Keratinocyte (primary cell): ENCODE data around the gene NTNG1. TPM values are rescaled to one million over a fixed set of nuclear protein-coding genes. Genes with fewer than 3 reads are reported as not detected.

Experiments
- DNase-seq: peaks from one replicate; pipeline ENCODE4 v3.0.0-alpha.2; 2011; ENCODE audit warnings: low read depth, missing footprints, low spot score
- FAIRE-seq: peaks from 2 replicates; lab custom pipeline; 2011; peaks lifted over from hg19 to GRCh38; lab: Jason Lieb, UNC
- H2AFZ ChIP-seq: 2 replicates; pipeline ENCODE4 v1.6.0; 2012; ENCODE audit warnings: low read length, control low read depth, inconsistent platforms; ENCODE audit not compliant: control insufficient read depth
- H3K27ac ChIP-seq: 2 replicates; pipeline ENCODE4 v1.5.1; 2011; ENCODE audit warnings: low read length; ENCODE audit not compliant: control insufficient read depth, insufficient read depth
- H3K27me3 ChIP-seq: 3 replicates; pipeline ENCODE4 v1.6.0; 2011; ENCODE audit warnings: low read length; ENCODE audit not compliant: control insufficient read depth, insufficient read depth; ENCODE audit errors: extremely low read depth
- H3K36me3 ChIP-seq, 2 experiments: 2 replicates in 1 of 2; 3 replicates in 1 of 2; pipeline ENCODE4 v1.5.1; 2011; ENCODE audit warnings: low read length in 2 of 2, mild to moderate bottlenecking in 1 of 2; ENCODE audit not compliant: control insufficient read depth in 2 of 2, insufficient read depth in 2 of 2; ENCODE audit errors: extremely low read depth in 1 of 2
- H3K4me1 ChIP-seq: 3 replicates; pipeline ENCODE4 v1.5.1; 2011; ENCODE audit warnings: low read length; ENCODE audit not compliant: control insufficient read depth, insufficient read depth; ENCODE audit errors: extremely low read depth
- H3K4me2 ChIP-seq: 3 replicates; pipeline ENCODE4 v1.6.0; 2011; ENCODE audit warnings: low read depth, low read length; ENCODE audit not compliant: control insufficient read depth, insufficient read depth; ENCODE audit errors: extremely low read depth
- H3K4me3 ChIP-seq, 3 experiments: fragments of 200-600 bp in 1 of 3; sonication (generic) in 1 of 3; 2 replicates in 2 of 3; 3 replicates in 1 of 3; pipeline ENCODE4 v1.5.1; 2011 to 2016; ENCODE audit warnings: low read length in 3 of 3, mild to moderate bottlenecking in 3 of 3, control low read depth in 2 of 3, inconsistent platforms in 1 of 3, low read depth in 1 of 3, mixed read lengths in 1 of 3, mixed run types in 1 of 3, moderate library complexity in 1 of 3; ENCODE audit not compliant: control insufficient read depth in 2 of 3, insufficient read depth in 2 of 3; ENCODE audit errors: extremely low read depth in 1 of 3
- H3K79me2 ChIP-seq: 2 replicates; pipeline ENCODE4 v1.6.0; 2012; ENCODE audit warnings: low read length; ENCODE audit not compliant: control insufficient read depth, insufficient read depth
- H3K9ac ChIP-seq: 3 replicates; pipeline ENCODE4 v1.6.0; 2011; ENCODE audit warnings: low read length; ENCODE audit not compliant: control insufficient read depth, insufficient read depth; ENCODE audit errors: extremely low read depth
- H3K9me1 ChIP-seq: 3 replicates; pipeline ENCODE4 v1.6.0; 2011; ENCODE audit warnings: low read length; ENCODE audit not compliant: control insufficient read depth, insufficient read depth; ENCODE audit errors: extremely low read depth
- H3K9me3 ChIP-seq: 2 replicates; pipeline ENCODE4 v1.5.1; 2012; ENCODE audit warnings: low read depth, low read length; ENCODE audit not compliant: control insufficient read depth
- H4K20me1 ChIP-seq: 3 replicates; pipeline ENCODE4 v1.6.0; 2011; ENCODE audit warnings: low read length; ENCODE audit not compliant: control insufficient read depth, insufficient read depth; ENCODE audit errors: extremely low read depth
- EZH2 ChIP-seq: IDR thresholded peaks from one replicate; pipeline ENCODE4 v1.6.1; 2012; ENCODE audit warnings: inconsistent platforms, mild to moderate bottlenecking, low read length, moderate library complexity
- dilution Hi-C: fragments of 300-500 bp; cut with MboI; formaldehyde crosslinking; loops from one replicate; pipeline ENCODE4 v1.7.0; 2020; ENCODE audit warnings: low sequenced_read_pairs; ENCODE audit not compliant: extremely low pct_ligation_motif_present
- polyA plus RNA-seq, 5 experiments: library from polyadenylated mRNA; depleted of rRNA in 3 of 5; stranded (reverse) in 3 of 5; stranded (forward) in 1 of 5; unstranded in 1 of 5; fragments of >200 nt; gene quantifications; 1 replicate in 1 of 5; 2 replicates in 3 of 5; 3 replicates in 1 of 5; pipeline versions ENCODE4 v1.2.1 to v1.2.3, GENCODE V29; 2011 to 2012; ENCODE audit warnings: missing spikeins in 2 of 5, low read depth in 1 of 5, low replicate concordance in 1 of 5
- TF ChIP-seq, protein P1 (sequence below), 3 experiments: IDR thresholded peaks in 1 of 3; conservative IDR thresholded peaks in 1 of 3; optimal IDR thresholded peaks in 1 of 3; 2 replicates in 2 of 3; 3 replicates in 1 of 3; pipeline versions ENCODE3 to v1.5.1; 2011; ENCODE audit warnings: low read length in 3 of 3, mild to moderate bottlenecking in 3 of 3, moderate library complexity in 2 of 3, control low read depth in 1 of 3, inconsistent platforms in 1 of 3; ENCODE audit not compliant: insufficient read depth in 2 of 3; ENCODE audit errors: extremely low read depth in 1 of 3

The NTNG1 gene
- polyA plus RNA-seq, 1 donor (not counting 4 experiments of a cell fraction or from before 2014, with no cell fraction given): 8.1 TPM

DNA sequence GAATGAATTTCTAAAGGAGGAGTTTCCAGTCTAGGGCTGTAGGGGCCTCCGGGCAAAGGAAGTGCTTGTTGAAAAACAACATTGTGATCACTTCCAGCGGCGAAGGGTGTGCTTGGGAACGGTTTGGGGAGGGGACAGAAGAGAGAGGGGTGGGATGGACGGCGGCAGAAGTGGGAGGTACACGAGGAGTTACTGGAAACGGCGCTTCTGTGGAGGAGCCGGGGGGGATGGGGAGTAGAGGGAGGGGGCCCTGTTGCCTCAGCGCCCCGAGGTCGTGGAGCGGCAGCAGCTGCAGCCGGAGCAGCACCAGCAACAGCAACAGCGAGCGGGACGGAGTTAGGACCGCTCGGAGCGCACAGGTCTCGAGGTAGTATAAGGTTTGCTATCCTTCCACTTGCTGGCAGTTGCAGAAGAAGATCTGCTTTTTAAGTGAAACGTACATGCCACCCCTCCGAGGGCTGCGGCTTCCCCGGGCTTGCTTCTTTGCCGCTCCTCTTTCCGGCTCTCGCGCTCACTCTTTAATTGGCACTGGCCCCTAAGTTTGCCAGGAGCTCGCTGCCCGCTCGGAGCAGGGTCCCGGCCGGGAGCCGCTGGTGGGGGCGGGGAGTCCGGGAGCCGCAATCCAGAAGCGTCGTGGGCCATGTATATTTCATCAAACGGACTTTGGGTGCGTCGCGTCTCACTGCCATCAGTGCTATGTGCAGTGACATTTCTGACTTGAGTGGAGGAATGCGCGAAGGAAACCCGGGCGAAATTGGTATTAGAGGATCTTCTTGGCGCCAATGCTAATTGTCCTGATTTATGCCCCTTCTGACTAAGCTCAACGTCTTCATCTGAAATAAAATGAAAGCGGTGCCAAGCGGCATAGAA is 771 bp upstream of the NTNG1 start:
- H3K4me1 ChIP-seq: peaks cover 18% of the 10 kb centered on the region
- peak overlapping the region; percentile 55 to 87 (median 80) for H3K4me3 ChIP-seq
- H3K9me1 ChIP-seq: no peaks in the 10 kb centered on the region
- H2AFZ ChIP-seq: peak overlapping the region; percentile 87
- TF ChIP-seq, protein P1, sequence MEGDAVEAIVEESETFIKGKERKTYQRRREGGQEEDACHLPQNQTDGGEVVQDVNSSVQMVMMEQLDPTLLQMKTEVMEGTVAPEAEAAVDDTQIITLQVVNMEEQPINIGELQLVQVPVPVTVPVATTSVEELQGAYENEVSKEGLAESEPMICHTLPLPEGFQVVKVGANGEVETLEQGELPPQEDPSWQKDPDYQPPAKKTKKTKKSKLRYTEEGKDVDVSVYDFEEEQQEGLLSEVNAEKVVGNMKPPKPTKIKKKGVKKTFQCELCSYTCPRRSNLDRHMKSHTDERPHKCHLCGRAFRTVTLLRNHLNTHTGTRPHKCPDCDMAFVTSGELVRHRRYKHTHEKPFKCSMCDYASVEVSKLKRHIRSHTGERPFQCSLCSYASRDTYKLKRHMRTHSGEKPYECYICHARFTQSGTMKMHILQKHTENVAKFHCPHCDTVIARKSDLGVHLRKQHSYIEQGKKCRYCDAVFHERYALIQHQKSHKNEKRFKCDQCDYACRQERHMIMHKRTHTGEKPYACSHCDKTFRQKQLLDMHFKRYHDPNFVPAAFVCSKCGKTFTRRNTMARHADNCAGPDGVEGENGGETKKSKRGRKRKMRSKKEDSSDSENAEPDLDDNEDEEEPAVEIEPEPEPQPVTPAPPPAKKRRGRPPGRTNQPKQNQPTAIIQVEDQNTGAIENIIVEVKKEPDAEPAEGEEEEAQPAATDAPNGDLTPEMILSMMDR (optimal IDR thresholded peaks at IDR 0.05 in 1 of 3, IDR thresholded peaks at IDR 0.05 in 1 of 3, conservative IDR thresholded peaks at IDR 0.05 in 1 of 3; ENCODE audit: extremely low read depth in 1 of 3, insufficient read depth in 2 of 3, low read length in 3 of 3): no peak
- no peak for TF ChIP-seq EZH2
- peak overlapping the region; percentile 49 for H3K27ac ChIP-seq
- no peaks in the 10 kb centered on the region for H3K27me3 ChIP-seq
- H3K79me2 ChIP-seq: no peaks in the 10 kb centered on the region
- peak overlapping the region; percentile 68 for H3K9ac ChIP-seq
- dilution Hi-C loops: no loop called here
- H3K36me3 ChIP-seq: no peaks in the 10 kb centered on the region
- no peaks in the 10 kb centered on the region for H4K20me1 ChIP-seq
- DNase-seq: no peak
- H3K4me2 ChIP-seq: peak overlapping the region; percentile 88
- FAIRE-seq: no peak
- no peaks in the 10 kb centered on the region for H3K9me3 ChIP-seq

DNA sequence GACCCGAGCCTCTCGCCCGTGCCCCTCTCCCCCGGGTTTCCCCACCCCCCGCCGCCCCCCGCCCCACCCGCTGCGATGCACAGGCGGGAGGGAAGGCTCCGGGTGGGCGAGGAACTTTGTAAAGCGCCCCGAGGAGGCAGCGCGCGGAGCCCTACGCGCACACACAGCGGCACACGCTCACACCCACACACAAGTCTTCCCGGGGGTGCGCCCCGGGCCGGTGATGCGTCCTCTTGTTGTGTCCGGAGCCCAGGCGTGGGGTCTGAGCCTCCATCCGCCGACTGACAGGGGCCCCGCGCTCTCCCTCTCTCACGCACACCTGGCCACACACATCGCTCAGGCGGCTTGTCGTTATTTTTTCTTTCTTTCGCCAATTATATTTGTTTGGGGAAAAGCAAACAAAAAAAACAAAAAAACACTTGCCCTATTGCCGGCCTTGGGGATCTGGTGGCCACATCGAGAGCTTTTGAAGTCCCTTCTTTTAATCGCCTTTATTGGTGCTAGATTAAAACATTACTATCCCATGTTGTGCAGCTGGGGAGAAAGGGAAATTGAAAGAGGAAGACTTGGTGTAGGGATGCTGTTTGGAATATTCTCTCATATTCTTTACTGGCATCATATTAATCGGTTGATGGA is 770 bp downstream of the NTNG1 start:
- H3K9me3 ChIP-seq: no peaks in the 10 kb centered on the region
- no peaks in the 10 kb centered on the region for H4K20me1 ChIP-seq
- H3K9ac ChIP-seq: peak overlapping the region; percentile 60
- no peaks in the 10 kb centered on the region for H3K27me3 ChIP-seq
- H3K79me2 ChIP-seq: peaks cover 2% of the 10 kb centered on the region
- H3K36me3 ChIP-seq: no peaks in the 10 kb centered on the region
- no peak for TF ChIP-seq EZH2
- TF ChIP-seq, protein P1 (optimal IDR thresholded peaks at IDR 0.05 in 1 of 3, IDR thresholded peaks at IDR 0.05 in 1 of 3, conservative IDR thresholded peaks at IDR 0.05 in 1 of 3; ENCODE audit: extremely low read depth in 1 of 3, insufficient read depth in 2 of 3, low read length in 3 of 3): no peak
- H3K4me3 ChIP-seq: peak overlapping the region; percentile 55 to 76 (median 64)
- no peak for DNase-seq
- no peaks in the 10 kb centered on the region for H3K9me1 ChIP-seq
- peak overlapping the region; percentile 79 for H3K4me2 ChIP-seq
- H3K27ac ChIP-seq: peak overlapping the region; percentile 34
- peak; percentile 36 for FAIRE-seq
- H2AFZ ChIP-seq: peak overlapping the region; percentile 69
- peaks cover 21% of the 10 kb centered on the region for H3K4me1 ChIP-seq
- dilution Hi-C loops: no loop called here
